Peyer's patch (tissue), 4 donors: ENCODE results near the gene ALDOC.

Experiments
- POLR2A ChIP-seq, 2 donors: fragments of 450-650 bp; IDR thresholded peaks; one replicate each; pipeline ENCODE4 v1.5.1; 2017; ENCODE audit warnings: antibody characterized with exemption in 2 of 2, mild to moderate bottlenecking in 2 of 2, moderate library complexity in 2 of 2
- TF ChIP-seq, protein P1 (sequence below), 6 experiments: fragments of 450-650 bp in 4 of 6; fragments of 200-600 bp in 2 of 6; sonication (generic) in 1 of 6; IDR thresholded peaks; one replicate each; pipeline ENCODE4 v1.5.1; 2017 to 2019; ENCODE audit warnings: antibody characterized with exemption in 6 of 6, mild to moderate bottlenecking in 3 of 6, moderate library complexity in 1 of 6

- TF ChIP-seq, protein P1, sequence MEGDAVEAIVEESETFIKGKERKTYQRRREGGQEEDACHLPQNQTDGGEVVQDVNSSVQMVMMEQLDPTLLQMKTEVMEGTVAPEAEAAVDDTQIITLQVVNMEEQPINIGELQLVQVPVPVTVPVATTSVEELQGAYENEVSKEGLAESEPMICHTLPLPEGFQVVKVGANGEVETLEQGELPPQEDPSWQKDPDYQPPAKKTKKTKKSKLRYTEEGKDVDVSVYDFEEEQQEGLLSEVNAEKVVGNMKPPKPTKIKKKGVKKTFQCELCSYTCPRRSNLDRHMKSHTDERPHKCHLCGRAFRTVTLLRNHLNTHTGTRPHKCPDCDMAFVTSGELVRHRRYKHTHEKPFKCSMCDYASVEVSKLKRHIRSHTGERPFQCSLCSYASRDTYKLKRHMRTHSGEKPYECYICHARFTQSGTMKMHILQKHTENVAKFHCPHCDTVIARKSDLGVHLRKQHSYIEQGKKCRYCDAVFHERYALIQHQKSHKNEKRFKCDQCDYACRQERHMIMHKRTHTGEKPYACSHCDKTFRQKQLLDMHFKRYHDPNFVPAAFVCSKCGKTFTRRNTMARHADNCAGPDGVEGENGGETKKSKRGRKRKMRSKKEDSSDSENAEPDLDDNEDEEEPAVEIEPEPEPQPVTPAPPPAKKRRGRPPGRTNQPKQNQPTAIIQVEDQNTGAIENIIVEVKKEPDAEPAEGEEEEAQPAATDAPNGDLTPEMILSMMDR (IDR thresholded peaks at IDR 0.05), result no peak
- TF ChIP-seq POLR2A (IDR thresholded peaks at IDR 0.05), result no peak
These were observed 4.3 kb upstream of the ALDOC start for GRCh38 chr17:28580959-28581358.
